KMS-11 (cell line): Measurements from ENCODE around the gene TDRD6.

Experiments
- H2AFZ ChIP-seq: fragments of 200-600 bp; sonication (generic); 2 replicates; pipeline ENCODE4 v1.6.1; 2016; ENCODE audit warnings: antibody characterized with exemption, mixed run types, low read depth
- H3K27ac ChIP-seq: fragments of 200-600 bp; sonication (generic); 2 replicates; pipeline ENCODE4 v1.6.1; 2016; ENCODE audit warnings: mild to moderate bottlenecking, mixed run types
- H3K27me3 ChIP-seq: fragments of 200-600 bp; sonication (generic); 2 replicates; pipeline ENCODE4 v1.6.1; 2017; ENCODE audit warnings: mild to moderate bottlenecking, low read depth, mixed run types, moderate library complexity; ENCODE audit not compliant: insufficient read depth
- H3K36me3 ChIP-seq: fragments of 200-600 bp; sonication (generic); 2 replicates; pipeline ENCODE4 v1.6.1; 2017; ENCODE audit warnings: mild to moderate bottlenecking, mixed run types; ENCODE audit not compliant: insufficient read depth
- H3K4me1 ChIP-seq: fragments of 200-600 bp; sonication (generic); 2 replicates; pipeline ENCODE4 v1.6.1; 2016; ENCODE audit warnings: mild to moderate bottlenecking, low read depth, mixed run types; ENCODE audit not compliant: poor library complexity, severe bottlenecking
- H3K4me2 ChIP-seq: fragments of 200-600 bp; sonication (generic); 2 replicates; pipeline ENCODE4 v1.7.0; 2016; ENCODE audit warnings: mild to moderate bottlenecking, mixed run types
- H3K4me3 ChIP-seq: fragments of 200-600 bp; sonication (generic); IDR thresholded peaks from 2 replicates; pipeline ENCODE4 v1.6.1; 2017; ENCODE audit warnings: low read depth, low read length, mixed read lengths; ENCODE audit not compliant: insufficient read depth
- H3K79me2 ChIP-seq: fragments of 200-600 bp; sonication (generic); 2 replicates; pipeline ENCODE4 v1.6.1; 2016; ENCODE audit warnings: low read depth, mixed run types; ENCODE audit not compliant: insufficient read depth
- H3K9ac ChIP-seq: fragments of 200-600 bp; sonication (generic); 2 replicates; pipeline ENCODE4 v1.6.1; 2016; ENCODE audit warnings: mild to moderate bottlenecking, mixed run types
- H4K20me1 ChIP-seq: fragments of 200-600 bp; sonication (generic); 2 replicates; pipeline ENCODE4 v1.6.1; 2016; ENCODE audit warnings: mild to moderate bottlenecking, mixed run types; ENCODE audit not compliant: insufficient read depth
- CTCF ChIP-seq: fragments of 200-600 bp; sonication (generic); conservative IDR thresholded peaks from 2 replicates; pipeline ENCODE4 v1.6.1; 2017; ENCODE audit warnings: low read depth, mild to moderate bottlenecking, antibody characterized with exemption, low read length, moderate library complexity, mixed read lengths

The TDRD6 gene

GRCh38 chr6:46652232-46652602 is 35.5 kb upstream of the TDRD6 start:
- H3K79me2 ChIP-seq: no peaks in the 10 kb centered on the region
- H3K4me2 ChIP-seq: peak overlapping the region; percentile 93
- H4K20me1 ChIP-seq: no peaks in the 10 kb centered on the region
- H3K27me3 ChIP-seq: no peaks in the 10 kb centered on the region
- TF ChIP-seq CTCF: no peak
- no peak overlapping the region for H3K27ac ChIP-seq
- H3K4me1 ChIP-seq: peaks cover 13% of the 10 kb centered on the region
- H2AFZ ChIP-seq: peak overlapping the region; percentile 90
- H3K9ac ChIP-seq: peak overlapping the region; percentile 36; the same call in 1 of the 2 replicates
- no peaks in the 10 kb centered on the region for H3K36me3 ChIP-seq
- H3K4me3 ChIP-seq: no peak overlapping the region

GRCh38 chr6:46652603-46653438 is 34.9 kb upstream of the TDRD6 start, which contains the start of the genes CYP39A1 and SLC25A27:
TSS of gene CYP39A1 (minus strand) at chr6:46652818. CDS start at chr6:46652582, 236 bp downstream.
TSS of gene SLC25A27 (plus strand) at chr6:46652975. CDS start at chr6:46653193, 218 bp downstream.
- no peak for TF ChIP-seq CTCF
- no peaks in the 10 kb centered on the region for H4K20me1 ChIP-seq
- no peak within 1 kb of the TSS for H3K27ac ChIP-seq
- no peaks in the 10 kb centered on the region for H3K36me3 ChIP-seq
- H2AFZ ChIP-seq: peak within 1 kb of the TSS; percentile 90
- no peak within 1 kb of the TSS for H3K4me3 ChIP-seq
- H3K27me3 ChIP-seq: no peaks in the 10 kb centered on the region
- H3K9ac ChIP-seq: peak within 1 kb of the TSS; percentile 36
- peaks cover 13% of the 10 kb centered on the region for H3K4me1 ChIP-seq
- peak within 1 kb of the TSS; percentile 93 for H3K4me2 ChIP-seq
- H3K79me2 ChIP-seq: no peaks in the 10 kb centered on the region

GRCh38 chr6:46653439-46654195 is 34.1 kb upstream of the TDRD6 start:
- peak overlapping the region; percentile 93 for H3K4me2 ChIP-seq
- no peaks in the 10 kb centered on the region for H3K36me3 ChIP-seq
- no peak for TF ChIP-seq CTCF
- H3K27me3 ChIP-seq: no peaks in the 10 kb centered on the region
- no peak overlapping the region for H3K4me3 ChIP-seq
- H3K27ac ChIP-seq: no peak overlapping the region
- no peaks in the 10 kb centered on the region for H3K79me2 ChIP-seq
- no peaks in the 10 kb centered on the region for H4K20me1 ChIP-seq
- peak overlapping the region; percentile 90 for H2AFZ ChIP-seq
- H3K4me1 ChIP-seq: peaks cover 13% of the 10 kb centered on the region
- peak overlapping the region; percentile 36; the same call in 1 of the 2 replicates for H3K9ac ChIP-seq

- peaks cover 13% of the 10 kb centered on the region for H3K4me1 ChIP-seq
- no peaks in the 10 kb centered on the region for H3K27me3 ChIP-seq
- H3K36me3 ChIP-seq: no peaks in the 10 kb centered on the region
- no peak overlapping the region for H3K4me3 ChIP-seq
- TF ChIP-seq CTCF: no peak
- H3K27ac ChIP-seq: no peak overlapping the region
- H2AFZ ChIP-seq: no peak overlapping the region
- H4K20me1 ChIP-seq: no peaks in the 10 kb centered on the region
- no peaks in the 10 kb centered on the region for H3K79me2 ChIP-seq
- H3K9ac ChIP-seq: no peak overlapping the region
- no peak overlapping the region for H3K4me2 ChIP-seq
These were observed 31.9 kb upstream of the TDRD6 start for GRCh38 chr6:46655803-46656202.
